Fibroblast of pulmonary artery (primary cell): Measurements from ENCODE around the gene SLC7A4.

Experiments used
- DNase-seq: peaks from one replicate; pipeline ENCODE4 v3.0.0-alpha.2; 2010; ENCODE audit warnings: low read depth
- H3K4me3 ChIP-seq: replicated peaks from 2 replicates; pipeline ENCODE4 v1.5.1; 2011; ENCODE audit warnings: low read depth, mild to moderate bottlenecking, control low read depth, low read length, moderate library complexity
- TF ChIP-seq, protein P1 (sequence below): IDR thresholded peaks from 2 replicates; pipeline ENCODE4 v1.5.1; 2011; ENCODE audit warnings: mild to moderate bottlenecking, control low read depth, low read length, inconsistent platforms; ENCODE audit errors: missing control alignments

Gene SLC7A4

DNA sequence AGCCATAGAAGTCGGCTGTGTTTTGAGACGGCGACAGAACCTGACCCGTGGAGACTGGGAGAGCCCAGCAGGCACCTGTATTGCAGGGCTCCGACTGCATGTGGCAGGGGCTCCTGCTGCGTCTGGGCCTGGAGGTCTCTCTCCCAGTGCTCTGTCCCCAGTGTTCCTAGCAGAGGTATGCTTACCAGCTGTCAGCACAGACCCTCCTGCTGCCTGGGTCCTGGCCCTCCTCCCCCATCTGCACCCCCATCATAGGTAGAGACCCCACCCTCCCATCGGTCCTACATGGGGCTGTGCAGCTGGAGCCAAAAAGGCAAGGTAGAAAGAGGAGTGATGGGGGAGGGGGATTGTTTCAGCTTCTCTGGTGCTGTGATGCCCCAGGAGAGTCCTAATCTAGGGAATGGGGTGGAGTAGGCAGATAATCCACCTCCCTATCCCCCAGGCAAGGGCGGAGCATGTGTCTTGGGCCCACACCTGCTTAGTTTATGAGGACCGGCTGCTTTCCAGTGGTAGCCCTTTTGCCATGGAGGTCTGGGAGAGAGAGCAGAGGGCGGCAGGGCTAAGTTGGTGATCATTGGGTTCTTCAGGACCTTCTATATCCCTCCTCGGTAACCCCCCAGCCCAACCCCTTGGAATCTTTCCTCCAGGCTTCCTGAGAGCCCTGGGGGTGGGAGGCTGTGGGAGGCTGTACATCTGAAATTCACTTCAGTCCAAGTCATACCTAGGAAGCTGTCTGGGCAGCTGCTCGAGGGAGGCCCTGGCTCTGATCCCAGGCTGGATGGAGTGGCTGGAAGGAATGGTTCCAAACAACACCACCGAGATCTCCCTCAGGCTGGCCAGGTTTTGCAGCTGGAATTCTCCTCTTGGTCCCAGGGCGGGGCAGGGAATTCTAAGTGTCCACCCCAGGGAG lies 5.3 kb downstream of the SLC7A4 start:
- H3K4me3 ChIP-seq = no peak overlapping the region
- TF ChIP-seq, protein P1, sequence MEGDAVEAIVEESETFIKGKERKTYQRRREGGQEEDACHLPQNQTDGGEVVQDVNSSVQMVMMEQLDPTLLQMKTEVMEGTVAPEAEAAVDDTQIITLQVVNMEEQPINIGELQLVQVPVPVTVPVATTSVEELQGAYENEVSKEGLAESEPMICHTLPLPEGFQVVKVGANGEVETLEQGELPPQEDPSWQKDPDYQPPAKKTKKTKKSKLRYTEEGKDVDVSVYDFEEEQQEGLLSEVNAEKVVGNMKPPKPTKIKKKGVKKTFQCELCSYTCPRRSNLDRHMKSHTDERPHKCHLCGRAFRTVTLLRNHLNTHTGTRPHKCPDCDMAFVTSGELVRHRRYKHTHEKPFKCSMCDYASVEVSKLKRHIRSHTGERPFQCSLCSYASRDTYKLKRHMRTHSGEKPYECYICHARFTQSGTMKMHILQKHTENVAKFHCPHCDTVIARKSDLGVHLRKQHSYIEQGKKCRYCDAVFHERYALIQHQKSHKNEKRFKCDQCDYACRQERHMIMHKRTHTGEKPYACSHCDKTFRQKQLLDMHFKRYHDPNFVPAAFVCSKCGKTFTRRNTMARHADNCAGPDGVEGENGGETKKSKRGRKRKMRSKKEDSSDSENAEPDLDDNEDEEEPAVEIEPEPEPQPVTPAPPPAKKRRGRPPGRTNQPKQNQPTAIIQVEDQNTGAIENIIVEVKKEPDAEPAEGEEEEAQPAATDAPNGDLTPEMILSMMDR = no peak
- peak; percentile 67 for DNase-seq

DNA sequence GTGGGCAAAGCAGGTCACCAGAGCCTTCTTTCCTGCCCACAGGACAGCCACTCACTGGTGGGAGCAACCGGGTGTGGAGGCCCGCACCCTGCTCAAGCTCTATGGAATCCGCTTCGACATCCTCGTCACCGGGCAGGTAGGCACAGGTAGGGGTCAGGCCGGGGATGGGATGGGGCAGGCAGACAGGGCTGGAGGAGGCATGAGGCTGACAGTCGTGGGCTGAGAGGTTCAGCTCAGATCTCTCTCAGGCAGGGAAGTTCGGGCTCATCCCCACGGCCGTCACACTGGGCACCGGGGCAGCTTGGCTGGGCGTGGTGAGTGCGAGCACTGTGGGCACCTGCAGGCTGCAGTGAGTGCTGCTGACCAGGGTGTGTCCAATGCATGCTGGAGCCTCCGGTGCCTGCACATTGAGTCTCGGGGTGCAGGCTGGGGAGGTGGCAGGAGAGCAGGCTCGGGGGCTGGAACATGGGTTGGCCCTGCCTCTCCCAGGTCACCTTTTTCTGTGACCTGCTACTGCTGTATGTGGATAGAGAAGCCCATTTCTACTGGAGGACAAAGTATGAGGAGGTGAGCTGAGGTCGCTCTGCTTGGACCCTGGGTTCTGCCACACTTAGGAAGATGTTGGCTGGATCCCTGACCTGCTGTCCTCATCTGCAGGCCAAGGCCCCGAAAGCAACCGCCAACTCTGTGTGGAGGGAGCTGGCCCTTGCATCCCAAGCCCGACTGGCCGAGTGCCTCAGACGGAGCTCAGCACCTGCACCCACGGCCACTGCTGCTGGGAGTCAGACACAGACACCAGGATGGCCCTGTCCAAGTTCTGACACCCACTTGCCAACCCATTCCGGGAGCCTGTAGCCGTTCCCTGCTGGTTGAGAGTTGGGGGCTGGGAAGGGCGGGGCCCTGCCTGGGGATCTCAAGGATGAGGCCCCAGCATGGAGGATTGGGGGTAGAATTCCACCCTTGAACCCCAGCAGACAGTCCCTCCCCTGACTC lies 6.3 kb downstream of the SLC7A4 start:
- DNase-seq = no peak
- TF ChIP-seq, protein P1 = no peak

DNA sequence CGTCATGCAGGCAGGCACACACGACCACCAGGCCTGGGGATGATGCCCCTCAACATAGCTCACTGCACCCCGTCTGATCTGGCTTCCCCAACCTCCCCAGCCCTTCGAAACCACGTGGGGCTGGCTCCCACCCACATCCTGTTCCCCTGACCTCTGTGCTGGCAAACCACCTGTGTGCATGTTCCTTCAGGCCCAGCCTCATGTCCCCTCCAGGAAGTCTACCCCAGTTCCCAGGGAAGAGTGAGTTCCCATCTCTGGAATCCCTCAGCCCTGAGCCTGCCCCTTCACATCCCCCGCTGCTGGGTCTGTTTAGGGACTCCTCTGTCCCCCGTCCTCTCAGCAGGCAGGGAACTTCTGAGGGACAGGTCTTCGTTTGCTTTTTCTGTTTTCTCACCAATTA lies 7.1 kb downstream of the SLC7A4 start:
- TF ChIP-seq, protein P1 = no peak
- no peak for DNase-seq

More for the DNA sequence above, 6.3 kb downstream of the SLC7A4 start:
- H3K4me3 ChIP-seq = no peak overlapping the region

DNA sequence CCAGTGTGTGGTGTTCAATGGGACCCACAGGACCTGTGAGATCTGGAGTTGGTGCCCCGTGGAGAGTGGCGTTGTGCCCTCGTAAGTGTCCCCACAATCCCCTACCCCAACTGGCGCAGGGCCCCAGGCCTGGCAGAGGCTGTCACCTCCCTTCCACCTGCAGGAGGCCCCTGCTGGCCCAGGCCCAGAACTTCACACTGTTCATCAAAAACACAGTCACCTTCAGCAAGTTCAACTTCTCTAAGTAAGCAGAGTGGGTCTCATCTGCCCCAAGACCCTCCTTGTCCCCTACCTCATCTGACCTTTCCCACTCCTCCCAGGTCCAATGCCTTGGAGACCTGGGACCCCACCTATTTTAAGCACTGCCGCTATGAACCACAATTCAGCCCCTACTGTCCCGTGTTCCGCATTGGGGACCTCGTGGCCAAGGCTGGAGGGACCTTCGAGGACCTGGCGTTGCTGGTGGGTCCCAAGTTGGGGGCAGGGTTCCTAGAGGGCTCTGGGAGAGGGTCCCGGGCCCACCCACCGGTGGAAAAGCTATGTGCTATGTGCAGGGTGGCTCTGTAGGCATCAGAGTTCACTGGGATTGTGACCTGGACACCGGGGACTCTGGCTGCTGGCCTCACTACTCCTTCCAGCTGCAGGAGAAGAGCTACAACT lies 9.3 kb downstream of the SLC7A4 start:
- H3K4me3 ChIP-seq = no peak overlapping the region
- TF ChIP-seq, protein P1 = no peak

More for the DNA sequence above, 7.1 kb downstream of the SLC7A4 start:
- H3K4me3 ChIP-seq = no peak overlapping the region

DNA sequence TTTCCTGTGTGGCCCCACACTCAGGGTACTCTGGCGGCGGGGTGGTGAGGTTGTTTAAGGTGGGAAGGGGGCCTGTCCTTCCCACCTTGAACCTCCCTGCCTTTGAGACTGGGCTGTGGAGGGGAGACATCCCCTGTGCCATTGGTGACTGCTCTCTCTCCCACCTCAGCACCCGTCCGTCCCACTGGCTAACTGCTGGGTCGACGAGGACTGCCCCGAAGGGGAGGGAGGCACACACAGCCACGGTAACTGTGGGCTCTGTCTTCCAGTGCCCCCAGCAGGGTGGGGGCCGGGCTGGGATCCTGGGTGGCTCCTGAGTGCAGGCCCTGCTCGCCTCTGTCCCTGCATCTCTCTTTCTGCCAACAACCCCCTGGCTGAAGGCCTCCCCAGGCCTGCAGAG lies 9.9 kb downstream of the SLC7A4 start:
- TF ChIP-seq, protein P1 = no peak
- H3K4me3 ChIP-seq = no peak overlapping the region
- no peak for DNase-seq

More for the DNA sequence above, 9.3 kb downstream of the SLC7A4 start:
- no peak for DNase-seq

DNA sequence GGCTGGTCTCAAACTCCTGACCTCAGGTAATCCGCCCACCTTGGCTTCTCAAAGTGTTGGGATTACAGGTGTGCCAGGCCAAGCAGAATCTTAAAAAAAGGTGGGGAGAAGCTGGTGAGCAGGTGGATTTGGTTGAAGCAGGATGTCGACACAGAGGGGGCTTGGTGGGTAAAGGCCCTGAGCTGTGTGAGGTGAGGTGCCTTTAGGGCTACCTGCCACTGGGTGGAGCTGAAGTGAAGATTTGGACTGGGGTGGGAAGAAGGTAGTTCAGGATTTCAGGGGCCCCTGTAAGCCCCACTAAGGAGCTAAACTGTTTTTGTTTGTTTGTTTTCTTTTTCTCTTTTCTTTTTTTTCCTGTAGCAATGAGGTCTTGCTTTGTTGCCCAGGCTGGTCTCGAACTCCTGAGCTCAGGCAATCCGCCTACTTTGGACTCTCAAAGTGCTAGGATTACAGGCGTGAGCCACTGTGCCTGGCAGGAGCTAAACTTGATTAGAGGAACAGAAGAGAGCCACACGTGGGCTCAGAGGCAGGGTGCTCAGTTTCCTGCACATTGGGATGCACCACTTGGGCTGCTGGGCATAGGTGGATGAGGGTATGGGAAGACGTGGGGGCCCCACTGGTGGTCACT lies 11.4 kb downstream of the SLC7A4 start:
- TF ChIP-seq, protein P1 = peak; percentile 51
- DNase-seq = no peak

More for the DNA sequence above, 11.4 kb downstream of the SLC7A4 start:
- H3K4me3 ChIP-seq = no peak overlapping the region
